ENCODE results near the gene CENPI. TPM values are rescaled to one million over a fixed set of nuclear protein-coding genes. Genes with fewer than 3 reads are reported as not detected.
"Not testable (repeated sequence)": the region's sequence is repeated elsewhere in the genome, so short reads cannot be mapped to it uniquely, and the experiment has no call there.

CENPI gene, protein sequence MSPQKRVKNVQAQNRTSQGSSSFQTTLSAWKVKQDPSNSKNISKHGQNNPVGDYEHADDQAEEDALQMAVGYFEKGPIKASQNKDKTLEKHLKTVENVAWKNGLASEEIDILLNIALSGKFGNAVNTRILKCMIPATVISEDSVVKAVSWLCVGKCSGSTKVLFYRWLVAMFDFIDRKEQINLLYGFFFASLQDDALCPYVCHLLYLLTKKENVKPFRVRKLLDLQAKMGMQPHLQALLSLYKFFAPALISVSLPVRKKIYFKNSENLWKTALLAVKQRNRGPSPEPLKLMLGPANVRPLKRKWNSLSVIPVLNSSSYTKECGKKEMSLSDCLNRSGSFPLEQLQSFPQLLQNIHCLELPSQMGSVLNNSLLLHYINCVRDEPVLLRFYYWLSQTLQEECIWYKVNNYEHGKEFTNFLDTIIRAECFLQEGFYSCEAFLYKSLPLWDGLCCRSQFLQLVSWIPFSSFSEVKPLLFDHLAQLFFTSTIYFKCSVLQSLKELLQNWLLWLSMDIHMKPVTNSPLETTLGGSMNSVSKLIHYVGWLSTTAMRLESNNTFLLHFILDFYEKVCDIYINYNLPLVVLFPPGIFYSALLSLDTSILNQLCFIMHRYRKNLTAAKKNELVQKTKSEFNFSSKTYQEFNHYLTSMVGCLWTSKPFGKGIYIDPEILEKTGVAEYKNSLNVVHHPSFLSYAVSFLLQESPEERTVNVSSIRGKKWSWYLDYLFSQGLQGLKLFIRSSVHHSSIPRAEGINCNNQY
- total RNA-seq (1 to 10 TPM; 1.6 to 3.0 (median 2.4) TPM), polyA plus RNA-seq (1 to 10 TPM in 2 of 3 donors, not detected in 1; 1.2 to 3.4 TPM)

DNA sequence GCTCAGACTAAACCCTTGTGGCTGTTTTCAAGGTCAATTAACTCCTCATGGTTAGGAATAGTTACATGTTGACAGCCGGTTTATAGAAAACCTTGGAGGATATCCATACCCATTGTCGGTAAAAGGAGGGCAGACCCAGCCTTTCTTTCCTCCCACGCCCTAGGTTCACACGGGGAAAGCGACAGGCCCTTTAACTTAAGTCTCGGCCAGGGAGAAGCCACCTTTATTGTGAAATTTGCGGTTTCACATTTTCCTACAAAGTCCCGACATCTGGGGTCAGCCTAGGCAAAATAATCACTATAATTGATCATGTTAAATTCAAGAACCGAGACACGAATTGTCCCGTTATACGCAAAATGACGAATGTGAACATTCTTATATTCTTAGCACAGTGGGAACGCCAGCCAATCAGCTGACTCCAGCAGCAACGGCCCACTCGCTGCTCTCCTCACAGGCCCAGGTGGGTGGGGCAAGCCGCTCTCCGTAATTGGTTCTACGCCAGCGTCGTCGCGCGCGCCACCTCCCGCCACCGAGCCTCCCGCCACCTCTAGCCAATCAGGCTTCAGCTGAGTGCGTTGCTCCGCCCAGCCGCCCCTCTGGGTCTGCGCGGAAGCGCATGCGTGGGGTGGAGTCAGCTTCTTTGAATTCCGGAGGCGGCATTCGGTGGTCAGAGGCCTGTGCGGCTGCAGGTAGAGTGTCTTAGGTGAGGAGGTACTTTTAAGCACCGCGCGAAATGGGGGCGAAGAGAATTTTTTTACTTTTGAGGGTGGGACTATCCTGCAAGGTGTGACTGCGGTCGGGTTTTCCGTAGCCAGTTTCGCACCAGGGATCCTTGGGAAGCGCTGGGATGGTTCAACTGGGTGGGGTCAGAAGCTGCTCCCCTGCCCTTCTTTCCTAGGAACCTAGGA is at the start of gene CENPI:
CENPI (plus strand) TSS at position 659 of the 908 bp plus-strand sequence. CDS start 2,867 bp downstream, outside the sequence.
- Histone ChIP-seq H3K9me3 (no peaks in the 10 kb centered on the region), H3K4me3 (peak within 1 kb of the TSS; percentile 28 to 48 (median 42)), H3K27me3 (no peaks in the 10 kb centered on the region), H3K27ac (peak within 1 kb of the TSS; percentile 74 to 82 (median 78)), H3K4me1 (no peaks in the 10 kb centered on the region), H3K36me3 (no peaks in the 10 kb centered on the region)
- no peak for TF ChIP-seq POLR2A (IDR thresholded peaks at IDR 0.05)
- peak; percentile 30 to 78 (median 55) for TF ChIP-seq POLR2AphosphoS5 (IDR thresholded peaks at IDR 0.05)
- peak; percentile 96 for DNase-seq
- WGBS, 2 donors = 0 to 1% methylated on average over 48 of the region's 48 CpGs
- intact Hi-C loops (cut with DNase I) = loop anchor here (5.0 kb wide), 2 partner anchors 45 to 110 kb away; partner anchors contain the start of gene TRMT2B

DNA sequence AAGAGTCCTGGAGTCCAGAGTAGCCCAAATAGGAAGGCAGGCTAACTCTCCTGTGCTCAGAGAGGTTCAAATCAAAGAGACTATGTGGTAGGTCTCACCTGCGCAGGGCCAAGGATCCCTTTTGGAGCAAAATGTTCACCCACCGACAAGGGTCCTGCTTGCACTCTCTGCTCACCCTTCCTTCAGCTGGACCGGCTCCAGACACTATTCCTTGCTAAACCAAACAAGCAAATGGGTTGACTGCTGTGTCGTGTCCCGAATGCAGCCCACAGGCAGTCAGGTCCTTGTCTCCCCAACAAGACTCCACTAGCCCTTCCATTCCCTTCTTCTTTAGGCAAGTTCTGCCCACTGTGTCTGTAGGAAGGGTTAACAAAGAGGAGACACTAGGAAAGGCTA is 46.9 kb upstream of the CENPI start:
- no peaks in the 10 kb centered on the region for H3K27me3 ChIP-seq
- peak; percentile 63 for DNase-seq
- no peaks in the 10 kb centered on the region for H3K9me3 ChIP-seq
- TF ChIP-seq, protein P1, sequence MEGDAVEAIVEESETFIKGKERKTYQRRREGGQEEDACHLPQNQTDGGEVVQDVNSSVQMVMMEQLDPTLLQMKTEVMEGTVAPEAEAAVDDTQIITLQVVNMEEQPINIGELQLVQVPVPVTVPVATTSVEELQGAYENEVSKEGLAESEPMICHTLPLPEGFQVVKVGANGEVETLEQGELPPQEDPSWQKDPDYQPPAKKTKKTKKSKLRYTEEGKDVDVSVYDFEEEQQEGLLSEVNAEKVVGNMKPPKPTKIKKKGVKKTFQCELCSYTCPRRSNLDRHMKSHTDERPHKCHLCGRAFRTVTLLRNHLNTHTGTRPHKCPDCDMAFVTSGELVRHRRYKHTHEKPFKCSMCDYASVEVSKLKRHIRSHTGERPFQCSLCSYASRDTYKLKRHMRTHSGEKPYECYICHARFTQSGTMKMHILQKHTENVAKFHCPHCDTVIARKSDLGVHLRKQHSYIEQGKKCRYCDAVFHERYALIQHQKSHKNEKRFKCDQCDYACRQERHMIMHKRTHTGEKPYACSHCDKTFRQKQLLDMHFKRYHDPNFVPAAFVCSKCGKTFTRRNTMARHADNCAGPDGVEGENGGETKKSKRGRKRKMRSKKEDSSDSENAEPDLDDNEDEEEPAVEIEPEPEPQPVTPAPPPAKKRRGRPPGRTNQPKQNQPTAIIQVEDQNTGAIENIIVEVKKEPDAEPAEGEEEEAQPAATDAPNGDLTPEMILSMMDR (IDR thresholded peaks at IDR 0.05) = no peak
- TF ChIP-seq POLR2AphosphoS5 (IDR thresholded peaks at IDR 0.05) (no peak), POLR2A (IDR thresholded peaks at IDR 0.05) (no peak), EP300 (IDR thresholded peaks at IDR 0.05) (no peak)
- intact Hi-C loops (cut with DNase I) = loop anchor here (5.0 kb wide), 3 partner anchors 46 to 236 kb away; partner anchors contain the start of gene CENPI
- H3K4me3 ChIP-seq = peak overlapping the region; percentile 44 to 58 (median 52)
- no peaks in the 10 kb centered on the region for H3K36me3 ChIP-seq
- WGBS, 2 donors = 3 to 17% methylated on average over 5 of the region's 5 CpGs
- H3K27ac ChIP-seq = peak overlapping the region; percentile 85 to 91 (median 87)
- H3K4me1 ChIP-seq = peaks cover 0 to 14% (median 4%) of the 10 kb centered on the region in 4 donors

DNA sequence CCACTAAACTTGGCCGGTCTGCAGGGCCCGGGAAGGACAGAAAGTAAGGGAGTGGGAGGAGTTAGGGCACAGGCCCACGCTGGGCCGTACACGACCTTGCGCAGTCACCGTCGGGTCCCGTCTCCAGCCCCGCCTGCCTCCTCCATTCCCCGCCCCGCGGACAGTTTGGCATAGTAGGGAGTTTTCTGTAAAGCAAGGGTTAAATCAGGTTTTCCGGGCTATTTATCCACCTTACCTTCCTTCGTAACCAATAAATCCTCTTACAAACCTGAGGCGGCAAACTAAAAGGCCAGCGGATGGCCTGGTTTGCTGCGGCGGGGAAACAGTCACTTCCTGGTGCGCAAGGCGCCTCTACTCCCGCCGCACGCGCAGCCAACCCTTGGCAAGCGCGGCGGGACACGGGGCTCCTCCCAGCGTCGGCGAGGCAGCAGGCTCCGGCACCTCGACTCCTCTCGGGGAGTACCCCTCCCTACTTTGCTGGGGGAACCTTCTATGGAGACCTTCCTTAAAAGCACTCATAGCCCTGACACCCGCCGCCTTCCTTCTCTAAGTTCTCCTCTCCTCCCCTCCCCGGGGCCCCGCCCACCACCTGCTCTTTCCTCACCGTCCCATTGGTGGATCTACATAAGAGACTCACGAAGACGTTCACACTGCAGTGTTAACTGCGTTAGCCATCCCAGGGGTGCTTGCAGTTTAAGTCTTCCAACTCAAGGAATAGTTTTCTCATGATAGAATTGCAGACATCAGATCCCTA is 46.3 kb upstream of the CENPI start, which contains the start of gene TRMT2B:
TRMT2B (minus strand) TSS at position 563 of the 754 bp plus-strand sequence. CDS start 9,822 bp downstream, outside the sequence.
- intact Hi-C loops (cut with DNase I) = loop anchor here (5.0 kb wide), 3 partner anchors 46 to 236 kb away; partner anchors contain the start of gene CENPI
- DNase-seq = peak; percentile 95

DNA sequence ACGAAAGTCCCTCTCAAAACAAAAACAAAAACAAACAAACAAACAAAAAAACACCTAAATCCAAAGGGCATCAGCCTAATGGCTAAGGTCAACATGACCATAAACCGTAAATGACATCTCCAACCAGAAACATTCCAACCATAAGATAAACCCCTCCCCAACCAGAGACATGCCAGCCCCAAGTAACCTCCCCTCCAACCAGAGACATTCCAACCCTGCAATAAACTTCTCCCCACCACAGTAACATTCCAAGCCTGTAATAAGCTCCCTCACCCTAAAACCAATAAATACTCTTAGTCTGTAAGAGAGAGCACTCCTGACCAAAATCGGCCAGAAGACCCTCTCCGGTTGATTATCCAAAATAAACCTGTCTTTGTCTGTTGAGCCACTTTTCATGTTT is 41.5 kb upstream of the CENPI start:
- H3K27ac ChIP-seq; H3K36me3 ChIP-seq; H3K4me1 ChIP-seq; DNase-seq; H3K27me3 ChIP-seq; intact Hi-C loops (cut with DNase I); H3K9me3 ChIP-seq; H3K4me3 ChIP-seq: not testable (repeated sequence)
- WGBS, 2 donors = 92 to 95% methylated on average over 4 of the region's 4 CpGs

More for the DNA sequence above, 46.3 kb upstream of the CENPI start, which contains the start of gene TRMT2B:
- peak in 1 of 2 donors; percentile 21 for TF ChIP-seq POLR2A (IDR thresholded peaks at IDR 0.05)
- no peak for TF ChIP-seq EP300 (IDR thresholded peaks at IDR 0.05)
- TF ChIP-seq, protein P1 (IDR thresholded peaks at IDR 0.05) = no peak
- TF ChIP-seq POLR2AphosphoS5 (IDR thresholded peaks at IDR 0.05) = peak; percentile 50 to 75 (median 72)
- H3K4me3 ChIP-seq = peak within 1 kb of the TSS; percentile 44 to 58 (median 52)
- H3K4me1 ChIP-seq = peaks cover 0 to 14% (median 4%) of the 10 kb centered on the region in 4 donors
- no peaks in the 10 kb centered on the region for H3K9me3 ChIP-seq
- WGBS, 2 donors = 0 to 1% methylated on average over 43 of the region's 43 CpGs
- H3K27me3 ChIP-seq = no peaks in the 10 kb centered on the region
- H3K36me3 ChIP-seq = no peaks in the 10 kb centered on the region
- peak within 1 kb of the TSS; percentile 85 to 91 (median 87) for H3K27ac ChIP-seq
